ACHN (cell line): ENCODE data around the gene PRAMEF18.
"Not testable (repeated sequence)": the region's sequence is repeated elsewhere in the genome, so short reads cannot be mapped to it uniquely, and the experiment has no call there.

ENCODE experiments used
- DNase-seq: peaks from one replicate; pipeline ENCODE4 v3.0.0-alpha.2; 2015
- in situ Hi-C: cut with HindIII; loops from 2 replicates; pipeline ENCODE4 v1.10.0; 2017; ENCODE audit warnings: low sequenced_read_pairs, low pct_ligation_motif_present, low pct_unique_long_range_greater_than_20kb

PRAMEF18 gene

GRCh38 chr1:13222788-13223187 is 3.2 kb downstream of the PRAMEF18 start:
- in situ Hi-C loops, DNase-seq: not testable (repeated sequence)

GRCh38 chr1:13219203-13219602 is 6.8 kb downstream of the PRAMEF18 start:
- in situ Hi-C loops: not testable (repeated sequence)

GRCh38 chr1:13216619-13217018 is 9.3 kb downstream of the PRAMEF18 start:
- not testable (repeated sequence) for DNase-seq

More at GRCh38 chr1:13219203-13219602, 6.8 kb downstream of the PRAMEF18 start:
- DNase-seq: not testable (repeated sequence)

GRCh38 chr1:13208712-13209111 is 17.2 kb downstream of the PRAMEF18 start:
- DNase-seq, in situ Hi-C loops: not testable (repeated sequence)

More at GRCh38 chr1:13216619-13217018, 9.3 kb downstream of the PRAMEF18 start:
- in situ Hi-C loops: not testable (repeated sequence)

- in situ Hi-C loops: not testable (repeated sequence)
These were observed 24.6 kb downstream of the PRAMEF18 start, which contains the start of gene PRAMEF13 for GRCh38 chr1:13201309-13201708. Gene PRAMEF13 (minus strand): TSS chr1:13201409. CDS start chr1:13199589, 1,820 bp downstream.

More at GRCh38 chr1:13201309-13201708, 24.6 kb downstream of the PRAMEF18 start, which contains the start of gene PRAMEF13:
- DNase-seq: not testable (repeated sequence)
